Measurements from ENCODE around the gene FBXO3.
A peak's percentile ranks its signal among the peaks of the same experiment; 100 is the strongest.
"Not testable (repeated sequence)": the region's sequence is repeated elsewhere in the genome, so short reads cannot be mapped to it uniquely, and the experiment has no call there.

Gene FBXO3

GRCh38 chr11:33727539-33727938 is 46.8 kb downstream of the FBXO3 start:
- DNase-seq (ENCODE audit: low spot score) = not testable (repeated sequence)

DNA sequence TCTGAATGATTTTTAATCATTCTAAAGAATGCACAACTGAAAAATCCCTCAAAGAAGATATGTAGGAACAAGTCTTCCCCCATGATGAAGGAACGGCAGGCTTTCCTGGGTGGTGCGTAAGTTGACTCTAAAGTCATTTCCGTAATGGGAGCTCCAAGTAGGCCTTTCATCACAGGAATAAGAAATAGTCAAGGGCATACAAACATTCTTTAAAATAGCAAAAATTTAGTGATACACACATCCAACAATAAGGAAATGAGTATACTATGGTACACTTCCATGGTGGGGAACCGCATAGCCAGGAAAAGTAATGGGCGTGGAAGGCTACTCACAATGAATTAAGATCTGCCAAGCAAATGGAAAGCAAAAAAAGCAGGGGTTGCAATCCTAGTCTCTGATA is 48.8 kb downstream of the FBXO3 start:
- no peak for DNase-seq (ENCODE audit: low spot score)

GRCh38 chr11:33724644-33725035 is 49.7 kb downstream of the FBXO3 start:
- DNase-seq (ENCODE audit: low spot score) = no peak

GRCh38 chr11:33723238-33723881 is 51.0 kb downstream of the FBXO3 start:
- DNase-seq (ENCODE audit: low spot score) = peak; percentile 85

DNA sequence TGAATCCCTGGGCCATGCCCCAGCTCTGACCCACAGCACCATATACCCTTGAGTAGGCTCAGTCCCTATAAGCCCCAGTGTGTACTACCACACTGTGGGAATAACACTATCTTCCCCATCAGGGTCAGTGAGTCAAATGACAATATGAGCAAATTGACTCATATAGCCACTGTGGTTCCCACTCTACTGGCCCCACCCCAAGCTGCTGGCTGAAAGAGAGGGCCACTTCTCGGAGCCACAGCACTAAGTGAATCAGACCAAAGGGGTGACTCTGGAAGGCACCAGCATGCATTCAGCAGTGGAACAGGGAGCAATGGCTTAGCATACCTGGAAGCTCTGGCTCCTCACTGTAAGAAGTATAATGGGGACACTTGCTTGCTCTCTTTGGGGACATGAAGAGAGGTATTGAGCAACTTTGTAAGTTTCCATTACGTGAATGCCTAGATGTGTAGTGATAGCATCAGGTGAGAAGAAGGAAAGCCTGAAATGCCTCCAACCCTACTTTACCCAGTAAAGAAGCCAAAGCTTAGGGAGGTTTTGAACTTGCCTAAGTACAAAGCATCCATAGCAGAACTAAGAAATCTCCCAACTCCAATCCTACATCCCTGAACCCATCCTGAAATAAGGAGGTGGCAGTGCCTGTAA is 51.6 kb downstream of the FBXO3 start:
- no peak for DNase-seq (ENCODE audit: low spot score)

DNA sequence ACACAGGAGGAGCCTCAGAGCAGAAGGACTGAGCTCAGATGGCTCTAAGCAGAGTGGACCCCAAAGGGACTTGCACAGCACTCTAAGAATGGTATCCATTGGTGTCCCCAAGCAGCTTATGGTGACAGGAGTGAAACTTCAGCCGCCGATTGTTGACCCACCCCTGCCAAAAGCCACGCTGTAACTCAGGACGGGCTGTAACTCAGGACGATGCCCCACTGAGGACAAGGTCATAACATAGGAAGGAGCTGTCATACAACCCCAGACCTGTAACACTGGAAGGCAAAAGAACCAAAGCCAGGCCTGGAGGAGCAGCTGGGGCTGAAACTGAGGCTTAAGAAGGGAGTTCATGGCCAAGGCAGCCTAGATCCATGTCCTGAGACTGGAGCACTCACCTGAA is 52.3 kb downstream of the FBXO3 start:
- no peak for DNase-seq (ENCODE audit: low spot score)

GRCh38 chr11:33721426-33721825 is 52.9 kb downstream of the FBXO3 start:
- peak; percentile 94 for DNase-seq (ENCODE audit: low spot score)

DNA sequence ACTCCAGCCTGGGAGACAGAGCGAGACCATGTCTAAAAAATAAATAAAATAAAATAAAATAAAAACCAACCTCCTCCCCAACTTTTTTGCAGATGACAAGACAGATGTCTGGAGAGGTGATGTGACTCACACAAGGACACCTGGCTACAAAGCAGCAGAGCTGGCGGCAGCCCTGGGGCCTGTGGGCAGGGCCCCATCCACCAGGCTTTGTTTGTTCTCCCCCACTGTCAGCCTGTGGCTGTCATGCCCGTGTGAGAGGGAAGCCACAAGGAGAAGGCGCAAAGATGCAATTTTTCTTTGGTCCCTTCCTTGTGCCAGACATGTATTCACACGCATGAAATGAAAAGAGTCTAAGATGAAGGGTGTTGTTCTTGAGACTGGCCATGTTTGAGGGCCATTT is 54.7 kb downstream of the FBXO3 start:
- no peak for DNase-seq (ENCODE audit: low spot score)

- DNase-seq (ENCODE audit: low spot score) = no peak
Observed at GRCh38 chr11:33718440-33718839, 55.9 kb downstream of the FBXO3 start.

DNA sequence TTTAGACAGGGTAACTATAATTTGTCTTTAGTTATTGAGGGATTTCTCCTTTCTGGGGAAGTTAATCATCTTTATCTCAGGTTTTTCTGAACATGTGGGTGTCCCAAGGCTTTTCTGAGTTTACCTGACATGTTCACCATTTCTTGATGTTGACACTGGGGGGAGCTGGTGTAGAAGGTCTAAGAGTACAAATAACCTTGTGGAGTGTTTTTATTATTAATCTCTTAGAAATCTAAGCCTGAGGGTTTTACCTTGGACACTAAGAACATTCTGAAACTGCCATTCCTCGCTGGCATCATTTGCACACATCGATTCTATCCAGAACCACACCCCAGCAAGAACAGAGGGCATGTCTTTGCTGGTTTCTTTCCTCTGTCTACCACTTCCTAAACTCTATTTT is 58.1 kb downstream of the FBXO3 start:
- no peak for DNase-seq (ENCODE audit: low spot score)

DNA sequence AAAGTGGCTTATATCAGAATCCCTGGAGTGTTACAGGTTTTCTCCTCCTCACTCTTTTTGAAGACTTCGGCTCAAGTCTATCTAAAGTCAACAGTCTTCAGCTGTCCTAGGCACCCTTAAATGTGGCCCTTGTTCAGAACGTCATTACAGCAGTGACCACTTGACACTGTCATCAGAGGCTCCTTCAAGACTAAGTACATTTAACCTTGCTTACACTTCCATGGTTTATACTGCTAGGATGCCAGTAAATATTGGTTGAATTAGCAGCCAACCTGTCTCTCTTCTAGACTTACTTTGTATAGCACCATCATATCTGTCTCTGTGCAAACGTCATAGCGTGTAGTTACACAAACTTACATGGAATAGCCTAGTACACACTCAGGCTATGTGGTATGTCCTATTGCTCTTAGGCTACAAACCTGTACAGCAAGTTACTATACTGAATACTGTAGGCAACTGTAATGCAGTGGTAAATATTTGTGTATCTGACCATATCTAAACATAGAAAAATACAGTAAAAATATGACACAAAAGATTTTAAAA is 60.4 kb downstream of the FBXO3 start:
- no peak for DNase-seq (ENCODE audit: low spot score)

DNA sequence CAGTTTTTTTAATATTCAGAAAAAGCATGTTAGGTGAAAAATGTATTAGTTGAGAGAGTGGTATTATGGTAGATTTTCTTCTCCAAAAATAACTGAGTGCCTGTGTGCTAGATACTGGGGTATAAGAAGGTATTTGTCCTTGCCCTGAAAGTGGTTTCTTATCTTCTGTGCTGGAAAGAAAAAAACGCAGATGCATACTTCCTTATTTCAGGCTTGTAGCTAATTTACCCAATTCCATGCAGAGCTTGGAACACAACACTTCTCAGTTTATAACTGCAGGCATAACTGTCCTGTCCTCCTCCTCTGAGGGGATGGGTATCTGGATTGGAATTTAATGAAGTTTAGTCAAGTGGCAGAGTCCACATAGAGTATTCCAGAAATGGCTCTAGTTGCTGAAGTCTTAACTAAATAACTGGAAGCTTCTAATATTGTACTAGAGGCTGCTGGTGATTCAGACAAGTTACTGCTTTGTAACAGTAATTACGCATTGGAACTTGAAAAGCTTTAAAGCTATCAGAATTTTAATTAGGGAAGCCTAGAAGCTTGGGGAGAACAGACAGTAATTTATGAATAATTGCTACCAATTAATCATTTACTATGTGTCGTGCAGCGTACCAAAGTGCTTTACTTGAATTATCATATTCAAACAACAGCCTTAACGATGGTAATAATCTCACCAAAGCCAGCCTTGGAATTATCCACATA is 61.0 kb downstream of the FBXO3 start:
- DNase-seq (ENCODE audit: low spot score) = no peak

GRCh38 chr11:33712436-33712835 is 61.9 kb downstream of the FBXO3 start:
- no peak for DNase-seq (ENCODE audit: low spot score)

GRCh38 chr11:33709466-33709865 is 64.9 kb downstream of the FBXO3 start:
- DNase-seq (ENCODE audit: low spot score) = no peak

- no peak for DNase-seq (ENCODE audit: low spot score)
Observed at GRCh38 chr11:33708985-33709384, 65.3 kb downstream of the FBXO3 start.

- not testable (repeated sequence) for DNase-seq (ENCODE audit: low spot score)
Observed at GRCh38 chr11:33707831-33708230, 66.5 kb downstream of the FBXO3 start.

DNA sequence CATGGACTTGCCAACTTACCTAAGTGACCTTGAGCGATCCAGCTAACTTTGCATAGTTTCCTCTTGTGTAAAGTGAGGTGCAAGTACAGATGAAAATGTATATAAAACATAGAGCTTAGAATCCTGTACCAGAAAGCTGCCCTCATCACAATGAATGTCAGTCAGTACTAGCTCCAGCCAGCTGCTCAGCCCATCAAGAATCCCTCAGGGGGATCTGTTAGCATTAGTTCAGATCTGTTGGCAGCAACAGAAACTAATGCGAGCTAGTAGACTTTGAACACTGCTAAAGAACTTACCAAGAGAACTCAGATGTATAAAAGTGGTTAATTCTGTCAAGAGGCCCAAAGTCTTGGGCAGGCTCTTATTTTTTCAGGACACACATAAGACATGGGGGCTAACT is 67.4 kb downstream of the FBXO3 start:
- DNase-seq (ENCODE audit: low spot score) = no peak

DNA sequence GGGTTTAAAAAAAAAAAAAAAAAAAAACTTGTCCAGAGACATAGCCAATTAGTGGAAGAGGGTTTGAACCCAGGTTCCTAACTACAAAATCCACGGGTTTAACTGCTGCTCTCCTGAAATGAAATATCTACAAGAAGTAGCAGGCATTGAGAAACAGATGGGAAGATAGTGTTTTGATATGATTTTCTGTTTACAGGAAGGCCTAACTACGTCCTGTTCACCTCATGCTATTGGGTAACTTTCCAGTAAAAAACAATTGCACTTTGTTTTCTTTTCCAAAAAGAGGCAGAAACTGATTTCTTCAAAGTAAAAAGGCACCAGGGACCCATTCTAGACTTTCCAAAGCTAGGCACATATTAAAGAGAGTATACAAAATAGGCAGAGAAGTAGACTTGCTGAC is 67.8 kb downstream of the FBXO3 start:
- no peak for DNase-seq (ENCODE audit: low spot score)

- peak; percentile 78 for DNase-seq (ENCODE audit: low spot score)
Observed at GRCh38 chr11:33704240-33705002, 69.9 kb downstream of the FBXO3 start.

GRCh38 chr11:33703788-33704187 is 70.5 kb downstream of the FBXO3 start:
- DNase-seq (ENCODE audit: low spot score) = no peak

- no peak for DNase-seq (ENCODE audit: low spot score)
Observed at GRCh38 chr11:33703234-33703633, 71.1 kb downstream of the FBXO3 start.
